GM10266 (cell line): ENCODE results near the gene ZNF689.
A peak's percentile ranks its signal among the peaks of the same experiment; 100 is the strongest.

Experiments used
- DNase-seq: peaks from one replicate; pipeline ENCODE4 v3.0.0; 2012; ENCODE audit errors: extremely low spot score
- CTCF ChIP-seq: IDR thresholded peaks from 2 replicates; pipeline ENCODE4 v1.5.1; 2012; ENCODE audit warnings: mild to moderate bottlenecking, low read depth; ENCODE audit not compliant: control insufficient read depth, insufficient read depth; ENCODE audit errors: missing control alignments

Gene ZNF689

GRCh38 chr16:30588651-30589050, 21.5 kb downstream of the ZNF689 start:
- no peak for TF ChIP-seq CTCF
- no peak for DNase-seq

- peak; percentile 98 for DNase-seq
- peak; percentile 41 for TF ChIP-seq CTCF
These were observed 24.6 kb downstream of the ZNF689 start, which contains the start of gene ZNF785 for GRCh38 chr16:30585400-30586191. Gene ZNF785, minus strand, starts transcription at chr16:30585697. Its CDS starts 86 bp downstream, at chr16:30585611.

DNA sequence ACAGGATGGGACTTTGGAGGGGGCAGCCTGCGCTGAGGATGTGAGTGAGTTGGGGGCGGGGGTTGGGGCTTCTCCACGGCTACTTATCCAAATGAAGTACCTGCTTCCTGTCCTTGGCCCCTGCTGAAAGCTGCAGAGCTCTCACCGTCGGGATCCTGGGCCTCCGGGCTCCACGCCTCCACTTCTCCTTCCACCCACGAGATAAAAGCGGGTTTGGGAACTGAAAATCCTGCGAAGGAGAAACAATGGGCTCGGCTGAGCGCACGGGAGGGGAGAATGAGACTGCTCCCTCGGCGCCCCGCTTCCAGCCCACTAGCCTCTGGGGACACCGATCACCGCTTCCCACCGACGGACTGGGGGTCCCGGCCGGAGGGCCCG, 25.2 kb downstream of the ZNF689 start:
- no peak for DNase-seq
- TF ChIP-seq CTCF = no peak

DNA sequence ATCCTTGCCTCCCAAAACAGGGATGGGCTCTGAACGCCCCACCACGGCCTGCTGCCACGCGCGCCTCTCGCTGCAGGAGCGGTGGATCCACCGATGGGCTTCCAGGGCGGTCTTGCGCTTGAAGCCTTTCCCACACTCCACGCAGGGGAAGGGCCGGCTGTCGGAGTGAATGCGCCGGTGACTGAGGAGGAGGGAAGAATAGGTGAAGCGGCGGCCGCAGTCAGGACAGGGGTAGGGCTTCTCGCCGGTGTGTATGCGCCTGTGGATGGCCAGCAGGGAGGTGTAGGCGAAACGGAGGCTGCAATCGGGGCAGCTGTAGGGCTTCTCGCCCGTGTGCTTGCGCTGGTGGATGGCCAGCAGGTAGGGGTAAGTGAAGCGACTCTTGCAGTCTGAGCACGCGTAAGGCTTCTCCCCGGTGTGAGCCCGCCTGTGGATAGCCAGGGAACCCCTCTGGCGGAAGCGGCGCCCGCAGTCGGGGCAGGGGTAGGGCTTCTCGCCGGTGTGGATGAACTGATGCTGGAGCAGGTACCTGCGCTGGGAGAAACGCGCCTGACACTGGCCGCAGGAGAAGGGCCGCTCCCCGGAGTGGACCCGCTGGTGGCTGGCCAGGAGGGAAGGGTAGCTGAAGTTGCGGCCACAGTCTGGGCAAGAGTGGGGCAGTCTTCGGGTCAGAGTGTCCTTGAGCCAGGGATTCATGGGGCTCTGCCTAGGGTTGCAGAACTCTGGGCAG, 27.4 kb downstream of the ZNF689 start:
- TF ChIP-seq CTCF = no peak
- DNase-seq = no peak

DNA sequence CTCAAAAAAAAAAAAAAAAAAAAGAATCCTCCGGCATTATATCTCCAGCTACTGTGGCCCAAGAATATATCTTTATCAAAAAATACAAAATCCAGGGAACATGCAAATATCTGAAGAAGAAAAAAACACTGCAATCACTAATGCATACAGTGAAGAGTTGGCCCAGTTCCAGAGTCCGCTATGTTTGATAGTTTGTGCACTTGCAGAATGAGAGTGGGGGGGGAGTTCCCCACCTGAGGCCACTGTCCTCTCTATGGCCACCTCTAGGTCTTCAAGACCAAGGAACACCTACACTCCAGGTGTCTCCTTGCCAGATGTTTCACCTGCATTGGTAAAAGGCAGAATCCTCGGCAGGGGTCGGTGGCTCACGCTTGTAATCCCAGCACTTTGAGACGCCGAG, 28.7 kb downstream of the ZNF689 start:
- no peak for TF ChIP-seq CTCF
- DNase-seq = no peak

GRCh38 chr16:30574678-30575077, 35.5 kb downstream of the ZNF689 start:
- DNase-seq = no peak
- TF ChIP-seq CTCF = no peak
